ENCODE results near the gene UBA6. TPM values are rescaled to one million over a fixed set of nuclear protein-coding genes. Genes with fewer than 3 reads are reported as not detected.

Gene UBA6
- total and polyA plus RNA-seq, 9 of the 15 experiments (the other 6 are each of a cell fraction or from before 2014, with no cell fraction given) = 22.9 to 139 (median 94.6) TPM

GRCh38 chr4:67576059-67576466, 124.9 kb downstream of the UBA6 start:
- BruUV-seq (replicated peaks) = TSS peak; percentile 71
- CTCF ChIA-PET (ENCODE audit: low intra/inter-chr PET ratio) = no interaction called here
- Histone ChIP-seq H3K9ac (ENCODE audit: insufficient read depth in 1 of 2, low read depth in 2 of 2, low read length in 2 of 2) (peak overlapping the region in 1 of 2 experiments; percentile 77; a peak in 2 of 4 replicates), H3K9me3 (replicated peaks; ENCODE audit: control insufficient read depth, insufficient read depth, low read depth, low read length) (no peaks in the 10 kb centered on the region; the same call in 1 of the 2 replicates), H3K79me2 (ENCODE audit: control insufficient read depth, insufficient read depth, low read length) (no peaks in the 10 kb centered on the region), H3K4me3 (peak overlapping the region; percentile 23; the same call in 1 of the 2 replicates), H3K9me1 (ENCODE audit: control insufficient read depth, insufficient read depth, low read length) (no peaks in the 10 kb centered on the region), H3K27ac (ENCODE audit: extremely low read depth, low read depth, low read length) (peak overlapping the region; percentile 94), H3K4me2 (ENCODE audit: insufficient read depth, low read length) (peak overlapping the region; percentile 76), H3K27me3 (ENCODE audit: control insufficient read depth in 2 of 2, insufficient read depth in 2 of 2, low read length in 2 of 2) (no peaks in the 10 kb centered on the region), H4K20me1 (replicated peaks; ENCODE audit: control insufficient read depth, insufficient read depth, low read length) (no peaks in the 10 kb centered on the region), H3K36me3 (ENCODE audit: control insufficient read depth, insufficient read depth, low read length) (no peaks in the 10 kb centered on the region; the same call in 2 of the 3 replicates), H2AFZ (ENCODE audit: low read depth, low read length) (peak overlapping the region; percentile 96), H3K4me1 (replicated peaks in 1 of 2; ENCODE audit: control insufficient read depth in 2 of 2, insufficient read depth in 2 of 2, low read length in 2 of 2) (peaks cover 3 to 50% of the 10 kb centered on the region in 2 experiments; a peak in 3 of 5 replicates)
- ATAC-seq (peak; percentile 27), DNase-seq (ENCODE audit: extremely low read depth in 1 of 4, low spot score in 3 of 4) (no peak), FAIRE-seq (no peak)
- POLR2A ChIA-PET = interaction anchor here (0.6 to 1.5 kb wide), 4 partner anchors 19 to 32 kb away, joined by 3 to 4 read pairs (median 4); no protein-coding TSS in a partner anchor
- intact Hi-C loops (cut with micrococcal nuclease) (no loop called here), in situ Hi-C loops (cut with MboI) (no loop called here)
- 12% methylated on average over 4 of the region's 4 CpGs for WGBS (ENCODE audit: insufficient coverage, low coverage, missing lambda C conversion rate)
- TF ChIP-seq FOXK2 (conservative IDR thresholded peaks at IDR 0.05 in 1 of 2, IDR thresholded peaks at IDR 0.05 in 1 of 2; ENCODE audit: low read depth in 2 of 2) = 0 out of 4 replicates have a peak, but pooled peaks of 1 of the 2 experiments have one; percentile 22
- TF ChIP-seq ZNF3 (CRISPR knock-in tag; IDR thresholded peaks at IDR 0.05) = no peak
- no peak for TF ChIP-seq POLR2A (conservative IDR thresholded peaks at IDR 0.05)
- no peak for TF ChIP-seq ZNF586 (CRISPR knock-in tag; conservative IDR thresholded peaks at IDR 0.05)
- TF ChIP-seq ADNP (tag; IDR thresholded peaks at IDR 0.05) = 0 out of 2 replicates have a peak, but pooled peaks have one; percentile 22
- no peak for TF ChIP-seq NCOA4 (IDR thresholded peaks at IDR 0.05; ENCODE audit: partially characterized antibody)
- no peak for TF ChIP-seq ZFP91 (CRISPR knock-in tag; IDR thresholded peaks at IDR 0.05)
- TF ChIP-seq SMARCC2 (IDR thresholded peaks at IDR 0.05; ENCODE audit: low read depth) = 0 out of 2 replicates have a peak, but pooled peaks have one; percentile 15
- no peak for TF ChIP-seq CREB1 (IDR thresholded peaks at IDR 0.05)
- TF ChIP-seq CREB1 (CRISPR knock-in tag; IDR thresholded peaks at IDR 0.05) = no peak
- no peak for TF ChIP-seq SRSF1 (IDR thresholded peaks at IDR 0.05; ENCODE audit: low read depth, low read length)
- TF ChIP-seq TBL1XR1 (IDR thresholded peaks at IDR 0.05; ENCODE audit: low read length in 2 of 2) = no peak
- TF ChIP-seq NBN (IDR thresholded peaks at IDR 0.05; ENCODE audit: low read depth) = peak; percentile 12; the same call in 1 of the 2 replicates
- TF ChIP-seq ZNF644 (tag; IDR thresholded peaks at IDR 0.05; ENCODE audit: low read depth) = 0 out of 2 replicates have a peak, but pooled peaks have one; percentile 6
- peak; percentile 78 for TF ChIP-seq ELF1 (tag; IDR thresholded peaks at IDR 0.05)
- TF ChIP-seq ZNF512 (tag; IDR thresholded peaks at IDR 0.05) = peak; percentile 57
- no peak for TF ChIP-seq ZBTB11 (CRISPR knock-in tag; IDR thresholded peaks at IDR 0.05)

Measured in K562 (cell line).